ENCODE results near the gene KCNQ1. TPM values are rescaled to one million over a fixed set of nuclear protein-coding genes. Genes with fewer than 3 reads are reported as not detected.
"Not testable (repeated sequence)": the region's sequence is repeated elsewhere in the genome, so short reads cannot be mapped to it uniquely, and the experiment has no call there.

The KCNQ1 gene
- polyA plus RNA-seq, 1 experiment: not detected

- DNase-seq (ENCODE audit: low read depth, low spot score): no peak
- no peak for TF ChIP-seq CTCF (IDR thresholded peaks at IDR 0.05; ENCODE audit: low read depth, low read length)
- no peak overlapping the region for H3K27ac ChIP-seq (ENCODE audit: low read depth, low read length)
- CTCF ChIA-PET: no interaction called here
- POLR2A ChIA-PET: no interaction called here
- H3K27me3 ChIP-seq (ENCODE audit: control insufficient read depth, insufficient read depth, low read length): no peaks in the 10 kb centered on the region
- H3K9me3 ChIP-seq (ENCODE audit: control insufficient read depth, insufficient read depth, low read length): peaks cover 10% of the 10 kb centered on the region
- H3K4me3 ChIP-seq (ENCODE audit: low read depth, low read length): no peak overlapping the region
Measured at GRCh38 chr11:2630679-2631078, 185.9 kb downstream of the KCNQ1 start.

DNA sequence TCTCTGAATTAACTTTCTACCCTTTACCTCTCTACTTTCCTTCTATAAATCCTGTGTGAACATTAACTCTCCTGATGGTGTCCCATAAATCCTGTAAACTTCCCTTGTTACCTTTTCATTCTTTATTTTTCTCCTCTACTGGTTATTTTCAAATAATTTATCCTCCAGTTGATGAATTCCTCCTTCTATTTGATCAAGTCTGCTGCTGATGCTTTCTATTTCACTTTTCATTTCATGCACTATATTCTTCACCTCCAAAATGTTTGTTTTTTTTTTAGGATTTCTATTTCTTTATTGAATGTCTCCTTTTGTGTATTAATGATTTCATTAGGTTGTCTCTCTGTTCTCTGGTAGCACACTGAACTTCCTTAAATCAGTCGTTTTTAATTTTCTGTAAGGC, 186.4 kb downstream of the KCNQ1 start:
- no peak for DNase-seq (ENCODE audit: low read depth, low spot score)
- Histone ChIP-seq H3K27ac (ENCODE audit: low read depth, low read length) (no peak overlapping the region), H3K27me3 (ENCODE audit: control insufficient read depth, insufficient read depth, low read length) (no peaks in the 10 kb centered on the region), H3K4me3 (ENCODE audit: low read depth, low read length) (no peak overlapping the region), H3K9me3 (ENCODE audit: control insufficient read depth, insufficient read depth, low read length) (peaks cover 10% of the 10 kb centered on the region)
- ChIA-PET POLR2A (no interaction called here), CTCF (no interaction called here)
- TF ChIP-seq CTCF (IDR thresholded peaks at IDR 0.05; ENCODE audit: low read depth, low read length): no peak

GRCh38 chr11:2639763-2640162, 195.0 kb downstream of the KCNQ1 start:
- peaks cover 18% of the 10 kb centered on the region for H3K9me3 ChIP-seq (ENCODE audit: control insufficient read depth, insufficient read depth, low read length)
- H3K4me3 ChIP-seq (ENCODE audit: low read depth, low read length); CTCF ChIA-PET; DNase-seq (ENCODE audit: low read depth, low spot score); POLR2A ChIA-PET; H3K27ac ChIP-seq (ENCODE audit: low read depth, low read length); H3K27me3 ChIP-seq (ENCODE audit: control insufficient read depth, insufficient read depth, low read length): not testable (repeated sequence)

- no peak for DNase-seq (ENCODE audit: low read depth, low spot score)
- Histone ChIP-seq H3K9me3 (ENCODE audit: control insufficient read depth, insufficient read depth, low read length) (peaks cover 36% of the 10 kb centered on the region), H3K4me3 (ENCODE audit: low read depth, low read length) (no peak overlapping the region), H3K27me3 (ENCODE audit: control insufficient read depth, insufficient read depth, low read length) (no peaks in the 10 kb centered on the region), H3K27ac (ENCODE audit: low read depth, low read length) (no peak overlapping the region)
- POLR2A ChIA-PET: no interaction called here
- TF ChIP-seq CTCF (IDR thresholded peaks at IDR 0.05; ENCODE audit: low read depth, low read length): no peak
- CTCF ChIA-PET: no interaction called here
Measured at GRCh38 chr11:2641623-2642022, 196.8 kb downstream of the KCNQ1 start.

DNA sequence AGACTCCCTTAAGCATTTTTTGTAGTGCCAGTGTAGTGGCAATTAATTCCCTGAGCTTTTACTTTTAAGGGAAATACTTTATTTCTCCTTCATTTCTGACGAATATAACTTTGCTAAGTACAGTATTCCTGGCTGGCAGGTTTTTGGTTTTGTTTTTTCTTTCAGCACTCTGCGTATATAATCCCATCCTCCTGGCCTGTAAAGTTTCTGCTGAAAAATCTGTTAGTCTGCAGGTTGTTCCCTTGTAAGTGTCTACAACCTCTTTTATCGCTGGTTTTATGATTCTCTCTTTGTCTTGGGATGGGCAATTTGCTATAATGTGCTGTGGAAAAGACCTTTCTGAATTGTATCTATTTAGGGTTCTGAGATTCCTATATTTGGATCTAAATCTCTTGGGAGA, 198.9 kb downstream of the KCNQ1 start:
- no peak for DNase-seq (ENCODE audit: low read depth, low spot score)
- peaks cover 40% of the 10 kb centered on the region for H3K9me3 ChIP-seq (ENCODE audit: control insufficient read depth, insufficient read depth, low read length)
- no peak for TF ChIP-seq CTCF (IDR thresholded peaks at IDR 0.05; ENCODE audit: low read depth, low read length)
- ChIA-PET POLR2A (no interaction called here), CTCF (no interaction called here)
- H3K27ac ChIP-seq (ENCODE audit: low read depth, low read length): no peak overlapping the region
- no peaks in the 10 kb centered on the region for H3K27me3 ChIP-seq (ENCODE audit: control insufficient read depth, insufficient read depth, low read length)
- H3K4me3 ChIP-seq (ENCODE audit: low read depth, low read length): no peak overlapping the region

Measured in AG04450 (cell line).